HG02870 (cell line): Measurements from ENCODE around the gene NAA25.
"Not testable (repeated sequence)": the region's sequence is repeated elsewhere in the genome, so short reads cannot be mapped to it uniquely, and the experiment has no call there.

Source experiments
- ATAC-seq: cut with Tn5 transposase; IDR thresholded peaks from one replicate; pipeline ENCODE4 v1.9.1; 2021; ENCODE audit warnings: mild to moderate bottlenecking, moderate library complexity; ENCODE audit not compliant: unreplicated experiment

Gene NAA25

GRCh38 chr12:112063273-112063672, 45.3 kb downstream of the NAA25 start:
- no peak for ATAC-seq

- no peak for ATAC-seq
These were observed 47.4 kb downstream of the NAA25 start for GRCh38 chr12:112061137-112061536.

- no peak for ATAC-seq
These were observed 59.2 kb downstream of the NAA25 start for GRCh38 chr12:112049351-112049750.

GRCh38 chr12:112046003-112046402, 62.6 kb downstream of the NAA25 start:
- ATAC-seq = no peak

- ATAC-seq = not testable (repeated sequence)
These were observed 72.0 kb downstream of the NAA25 start for GRCh38 chr12:112036614-112037013.

GRCh38 chr12:112035219-112035785, 73.3 kb downstream of the NAA25 start:
- ATAC-seq = no peak

GRCh38 chr12:112032292-112032691, 76.3 kb downstream of the NAA25 start:
- no peak for ATAC-seq

- ATAC-seq = no peak
These were observed 77.1 kb downstream of the NAA25 start for GRCh38 chr12:112031472-112031871.

- ATAC-seq = no peak
These were observed 79.3 kb downstream of the NAA25 start for GRCh38 chr12:112029301-112029700.

- no peak for ATAC-seq
These were observed 82.7 kb downstream of the NAA25 start for GRCh38 chr12:112025808-112026375.

GRCh38 chr12:112023759-112024396, 84.7 kb downstream of the NAA25 start:
- no peak for ATAC-seq

GRCh38 chr12:112022241-112023016, 86.2 kb downstream of the NAA25 start:
- ATAC-seq = no peak

- no peak for ATAC-seq
These were observed 87.6 kb downstream of the NAA25 start for GRCh38 chr12:112020947-112021457.

- ATAC-seq = no peak
These were observed 89.9 kb downstream of the NAA25 start for GRCh38 chr12:112018571-112019237.

- no peak for ATAC-seq
These were observed 91.5 kb downstream of the NAA25 start for GRCh38 chr12:112017041-112017440.

GRCh38 chr12:112015938-112016337, 92.6 kb downstream of the NAA25 start:
- no peak for ATAC-seq

- peak; percentile 3 for ATAC-seq
These were observed 94.8 kb downstream of the NAA25 start for GRCh38 chr12:112013601-112014402.

- peak; percentile 67 for ATAC-seq
These were observed 95.6 kb downstream of the NAA25 start, which contains the start of the genes ERP29 and TMEM116 for GRCh38 chr12:112012775-112013600. Gene ERP29 (plus strand): TSS chr12:112013426. CDS start chr12:112013466, 40 bp downstream. Gene TMEM116 (minus strand): TSS chr12:112013165. CDS start chr12:112005270, 7,895 bp downstream.

- ATAC-seq = no peak
These were observed 96.9 kb downstream of the NAA25 start for GRCh38 chr12:112011685-112012084.
